Upper lobe of left lung (tissue), 4 donors: Measurements from ENCODE around the gene FABP2.
"Not testable (repeated sequence)": the region's sequence is repeated elsewhere in the genome, so short reads cannot be mapped to it uniquely, and the experiment has no call there.

Experiments
- EP300 ChIP-seq, 4 donors: sonication (generic); formaldehyde crosslinking; IDR thresholded peaks; one replicate each; pipeline ENCODE4 v1.5.1; 2017; ENCODE audit warnings: antibody characterized with exemption in 4 of 4, control low read depth in 2 of 4
- POLR2A ChIP-seq, 4 donors: fragments of 450-650 bp; IDR thresholded peaks; one replicate each; pipeline ENCODE4 v1.5.1; 2016 to 2017; ENCODE audit warnings: antibody characterized with exemption in 4 of 4, mild to moderate bottlenecking in 2 of 4
- POLR2AphosphoS5 ChIP-seq, 2 donors: sonication (generic); formaldehyde crosslinking; IDR thresholded peaks; one replicate each; pipeline ENCODE4 v1.5.1; 2017; ENCODE audit warnings: antibody characterized with exemption in 2 of 2

DNA sequence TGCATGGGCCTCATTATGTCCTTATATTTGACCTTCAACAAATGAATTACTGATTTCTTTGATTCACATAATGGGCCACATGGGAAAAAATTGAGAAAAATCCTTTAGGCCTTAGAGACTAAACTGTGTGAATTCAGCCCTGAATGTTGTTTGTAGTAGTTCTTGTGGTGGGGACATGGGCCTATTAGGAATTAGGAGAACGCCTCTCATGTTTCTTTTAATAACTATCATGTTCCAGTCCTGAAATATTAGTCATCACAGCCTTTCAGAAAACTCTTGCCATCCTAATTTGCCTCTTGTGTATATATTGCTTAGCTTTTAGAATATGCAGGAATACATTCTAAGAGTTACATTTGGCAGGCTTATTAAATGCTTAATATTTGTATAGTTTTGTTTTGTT lies 34.1 kb upstream of the FABP2 start:
- not testable (repeated sequence) for TF ChIP-seq EP300, POLR2A, POLR2AphosphoS5 (IDR thresholded peaks at IDR 0.05)
